Thymus (tissue), 11 donors: ENCODE data around the gene ST3GAL4. TPM values are rescaled to one million over a fixed set of nuclear protein-coding genes. Genes with fewer than 3 reads are reported as not detected.
"Not testable (repeated sequence)": the region's sequence is repeated elsewhere in the genome, so short reads cannot be mapped to it uniquely, and the experiment has no call there.

ENCODE experiments used
- DNase-seq, 9 donors: peaks; one replicate each; pipeline ENCODE4 v3.0.0-alpha.2; 2013; ENCODE audit warnings: low spot score in 9 of 9, low read depth in 6 of 9, missing footprints in 1 of 9
- H3K27ac ChIP-seq, 2 donors: one replicate each; pipeline ENCODE4 v1.5.1; 2013; ENCODE audit warnings: control low read depth in 1 of 2, low read depth in 1 of 2, low read length in 1 of 2, mild to moderate bottlenecking in 1 of 2, moderate library complexity in 1 of 2
- H3K27me3 ChIP-seq, 2 donors: one replicate each; pipeline ENCODE4 v1.5.1; 2013; ENCODE audit warnings: low read length in 1 of 2; ENCODE audit not compliant: control insufficient read depth in 2 of 2, insufficient read depth in 1 of 2
- H3K36me3 ChIP-seq, 2 donors: one replicate each; pipeline ENCODE4 v1.5.1; 2013; ENCODE audit warnings: low read length in 1 of 2, mild to moderate bottlenecking in 1 of 2, moderate library complexity in 1 of 2; ENCODE audit not compliant: control insufficient read depth in 2 of 2, insufficient read depth in 2 of 2
- H3K4me1 ChIP-seq, 2 donors: one replicate each; pipeline ENCODE4 v1.5.1; 2013; ENCODE audit warnings: low read length in 2 of 2; ENCODE audit not compliant: control insufficient read depth in 2 of 2, insufficient read depth in 2 of 2
- H3K4me3 ChIP-seq, 2 donors: one replicate each; pipeline ENCODE4 v1.5.1; 2013; ENCODE audit warnings: low read length in 2 of 2, control low read depth in 1 of 2, mild to moderate bottlenecking in 1 of 2
- H3K9me3 ChIP-seq, 2 donors: one replicate each; pipeline ENCODE4 v1.5.1; 2013; ENCODE audit warnings: low read length in 1 of 2, mild to moderate bottlenecking in 1 of 2; ENCODE audit not compliant: control insufficient read depth in 2 of 2, insufficient read depth in 1 of 2
- WGBS: extraction: QIAGEN DNeasy Blood & Tissue Kit; methylation state at CpG from one replicate; pipeline ENCODE4 v1.1.7; 2013; 5-methylcytosine and 5-hydroxymethylcytosine counted together
- polyA plus RNA-seq: library from polyadenylated mRNA; stranded (reverse); fragments of 200-250 nt; gene quantifications from one replicate; pipeline ENCODE4 v1.2.3, GENCODE V29; 2013
- total RNA-seq: library from RNA; stranded (reverse); fragments of 120-200 nt; gene quantifications from one replicate; pipeline ENCODE4 v1.2.4, GENCODE V29; 2013
- donor health status: healthy.

ST3GAL4 gene
- total and polyA plus RNA-seq, 2 donors = 5.9 to 6.1 TPM

DNA sequence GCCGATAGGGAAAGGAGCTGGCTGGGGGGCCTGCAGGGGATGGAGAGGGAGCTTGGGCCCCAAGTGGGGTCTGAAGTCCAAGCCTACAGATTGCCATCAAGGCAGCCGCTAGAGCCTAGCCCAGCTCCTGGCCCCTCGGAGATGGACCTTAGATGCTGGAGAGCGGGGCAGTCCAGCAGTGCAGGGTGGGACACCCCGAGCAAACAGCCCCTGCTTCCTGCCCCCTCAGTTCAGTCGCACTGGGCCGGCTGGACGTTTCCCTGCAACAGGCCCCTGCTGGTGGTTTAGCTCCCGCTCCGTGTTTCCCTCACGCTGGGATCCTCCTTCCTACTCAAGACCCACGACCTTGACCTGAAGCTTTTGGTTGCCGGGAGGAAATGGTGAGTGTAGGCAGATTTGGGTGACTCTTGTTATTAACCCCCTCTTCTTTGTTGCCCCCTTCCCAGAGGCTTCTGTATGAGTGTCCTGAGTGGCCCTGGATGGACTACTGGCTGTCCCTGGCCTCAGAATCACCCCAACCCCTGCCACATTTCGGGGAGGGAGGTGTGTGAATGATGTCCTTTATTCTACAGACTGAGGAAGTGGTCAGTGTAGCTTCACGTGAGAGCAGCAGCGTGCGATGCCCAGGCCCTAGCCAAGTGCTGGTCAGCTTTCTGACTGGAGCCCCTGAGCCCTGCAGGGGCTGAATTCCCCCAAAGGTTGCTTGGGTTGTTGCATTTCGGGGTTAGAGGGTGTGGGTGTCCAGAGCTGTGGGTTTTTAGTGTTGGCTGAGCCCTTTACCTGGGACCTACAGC lies 2.7 kb downstream of the ST3GAL4 start:
- H3K27ac ChIP-seq = no peak overlapping the region
- H3K4me1 ChIP-seq = peaks cover 9 to 36% of the 10 kb centered on the region in 2 donors
- H3K36me3 ChIP-seq = no peaks in the 10 kb centered on the region
- peaks cover 0 to 2% of the 10 kb centered on the region in 2 donors for H3K27me3 ChIP-seq
- 96% methylated on average over 18 of the region's 18 CpGs for WGBS
- DNase-seq = no peak
- H3K9me3 ChIP-seq = no peaks in the 10 kb centered on the region
- no peak overlapping the region for H3K4me3 ChIP-seq

DNA sequence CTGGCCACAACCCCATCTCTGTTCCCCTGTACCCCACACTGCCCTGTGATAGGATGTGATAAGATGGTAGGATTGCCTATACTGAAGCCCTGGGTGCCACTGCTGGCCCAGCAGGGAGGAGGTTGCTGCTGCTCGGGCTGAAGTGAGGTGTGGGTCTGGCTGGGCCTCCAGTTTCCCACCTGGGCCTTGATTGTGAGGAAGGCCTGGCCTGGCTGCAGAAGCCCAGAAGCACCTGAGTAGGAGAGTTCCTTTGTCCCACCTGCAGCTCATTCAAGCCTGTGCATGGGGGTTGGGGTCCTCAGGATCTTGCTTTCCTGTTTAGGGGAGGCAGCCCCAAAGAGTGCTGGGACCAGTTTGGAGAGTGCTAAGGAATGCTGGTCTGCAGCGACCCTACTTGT lies 3.3 kb downstream of the ST3GAL4 start:
- Histone ChIP-seq H3K36me3 (no peaks in the 10 kb centered on the region), H3K27ac (no peak overlapping the region), H3K9me3 (no peaks in the 10 kb centered on the region), H3K4me3 (no peak overlapping the region), H3K4me1 (peaks cover 9 to 30% of the 10 kb centered on the region in 2 donors), H3K27me3 (peaks cover 0 to 2% of the 10 kb centered on the region in 2 donors)
- DNase-seq = no peak
- 96% methylated on average over 2 of the region's 2 CpGs for WGBS

DNA sequence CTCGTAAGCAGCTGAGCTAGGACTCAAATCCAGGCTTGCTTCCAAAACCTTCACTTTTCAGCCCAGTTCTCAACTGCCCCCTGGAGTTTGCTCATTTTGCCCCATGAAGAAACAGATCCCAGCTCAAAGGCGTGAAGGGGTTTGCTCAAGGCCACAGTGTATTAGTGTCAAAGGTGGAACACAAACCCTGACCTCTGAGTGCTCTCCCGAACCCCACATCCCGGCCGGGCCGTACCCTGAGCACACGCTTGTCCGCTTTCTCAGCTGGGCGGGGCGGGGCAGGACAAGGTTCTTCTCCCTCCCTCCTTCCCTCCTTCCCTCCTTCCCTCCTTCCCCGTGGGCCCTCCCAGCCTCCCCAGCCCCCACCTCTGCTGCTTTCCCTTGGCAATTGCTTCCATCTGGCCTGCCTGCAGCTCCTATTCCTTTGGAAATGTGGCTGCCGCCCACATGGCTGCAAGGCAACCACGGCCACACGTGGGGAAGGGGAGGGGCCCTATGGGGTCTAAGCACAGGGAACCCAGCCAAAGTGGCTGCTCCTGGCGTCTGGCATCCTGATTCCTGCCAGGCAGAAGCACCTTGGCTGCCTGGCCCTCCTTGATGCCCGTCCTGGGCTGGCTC lies 4.1 kb downstream of the ST3GAL4 start:
- Histone ChIP-seq H3K9me3 (no peaks in the 10 kb centered on the region), H3K4me3 (no peak overlapping the region), H3K36me3 (no peaks in the 10 kb centered on the region), H3K4me1 (peaks cover 9 to 25% of the 10 kb centered on the region in 2 donors), H3K27ac (no peak overlapping the region), H3K27me3 (peaks cover 0 to 2% of the 10 kb centered on the region in 2 donors)
- 91% methylated on average over 16 of the region's 16 CpGs for whole genome bisulfite sequencing
- no peak for DNase-seq

- DNase-seq = no peak
- Histone ChIP-seq H3K4me3 (no peak overlapping the region), H3K36me3 (no peaks in the 10 kb centered on the region), H3K27ac (no peak overlapping the region), H3K9me3 (no peaks in the 10 kb centered on the region), H3K27me3 (peaks cover 0 to 2% of the 10 kb centered on the region in 2 donors), H3K4me1 (peaks cover 4 to 20% of the 10 kb centered on the region in 2 donors)
- 97% methylated on average over 8 of the region's 8 CpGs for WGBS
These were observed 4.6 kb downstream of the ST3GAL4 start for GRCh38 chr11:126360049-126360446.

DNA sequence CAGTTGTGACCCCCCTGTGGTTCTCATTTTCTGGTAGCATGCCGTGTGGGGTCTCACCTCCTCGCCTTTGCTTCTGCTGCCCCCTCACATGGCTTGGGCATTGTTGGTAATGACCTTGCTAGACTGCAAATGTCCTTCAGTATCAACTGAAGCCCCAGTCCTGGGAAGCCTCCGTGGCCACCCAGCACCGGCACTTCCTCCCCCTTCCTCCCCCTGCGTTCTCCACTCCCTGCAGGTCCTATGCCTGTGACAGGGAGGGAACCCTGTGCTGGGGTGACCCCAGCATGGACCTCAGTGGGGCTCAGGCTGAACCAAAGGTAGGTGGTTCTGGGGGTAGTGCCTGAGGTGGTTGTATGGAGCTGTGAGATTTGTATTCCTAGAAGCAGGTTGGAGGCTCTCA lies 5.9 kb downstream of the ST3GAL4 start:
- DNase-seq = no peak
- peaks cover under 1 to 12% of the 10 kb centered on the region in 2 donors for H3K4me1 ChIP-seq
- no peak overlapping the region for H3K4me3 ChIP-seq
- H3K27ac ChIP-seq = no peak overlapping the region
- no peaks in the 10 kb centered on the region for H3K36me3 ChIP-seq
- H3K27me3 ChIP-seq = no peaks in the 10 kb centered on the region
- no peaks in the 10 kb centered on the region for H3K9me3 ChIP-seq
- WGBS = 96% methylated on average over 5 of the region's 5 CpGs

GRCh38 chr11:126362879-126363655 lies 7.6 kb downstream of the ST3GAL4 start:
- DNase-seq = no peak
- peaks cover 0 to 6% of the 10 kb centered on the region in 2 donors for H3K4me1 ChIP-seq
- H3K27ac ChIP-seq = no peak overlapping the region
- no peaks in the 10 kb centered on the region for H3K27me3 ChIP-seq
- H3K9me3 ChIP-seq = no peaks in the 10 kb centered on the region
- no peaks in the 10 kb centered on the region for H3K36me3 ChIP-seq
- H3K4me3 ChIP-seq = no peak overlapping the region
- 92% methylated on average over 9 of the region's 9 CpGs for WGBS

- Histone ChIP-seq H3K4me3 (no peak overlapping the region), H3K4me1 (peaks cover 0 to 13% of the 10 kb centered on the region in 2 donors), H3K27ac (no peak overlapping the region), H3K9me3 (no peaks in the 10 kb centered on the region), H3K36me3 (no peaks in the 10 kb centered on the region), H3K27me3 (no peaks in the 10 kb centered on the region)
- 90% methylated on average over 10 of the region's 10 CpGs for WGBS
- DNase-seq = no peak
These were observed 8.3 kb downstream of the ST3GAL4 start for GRCh38 chr11:126363706-126364248.

GRCh38 chr11:126364735-126365134 lies 9.2 kb downstream of the ST3GAL4 start:
- 97% methylated on average over 4 of the region's 9 CpGs for whole genome bisulfite sequencing
- not testable (repeated sequence) for H3K4me3 ChIP-seq, H3K36me3 ChIP-seq, H3K27me3 ChIP-seq, DNase-seq, H3K27ac ChIP-seq, H3K9me3 ChIP-seq
- peaks cover 0 to 13% of the 10 kb centered on the region in 2 donors for H3K4me1 ChIP-seq

DNA sequence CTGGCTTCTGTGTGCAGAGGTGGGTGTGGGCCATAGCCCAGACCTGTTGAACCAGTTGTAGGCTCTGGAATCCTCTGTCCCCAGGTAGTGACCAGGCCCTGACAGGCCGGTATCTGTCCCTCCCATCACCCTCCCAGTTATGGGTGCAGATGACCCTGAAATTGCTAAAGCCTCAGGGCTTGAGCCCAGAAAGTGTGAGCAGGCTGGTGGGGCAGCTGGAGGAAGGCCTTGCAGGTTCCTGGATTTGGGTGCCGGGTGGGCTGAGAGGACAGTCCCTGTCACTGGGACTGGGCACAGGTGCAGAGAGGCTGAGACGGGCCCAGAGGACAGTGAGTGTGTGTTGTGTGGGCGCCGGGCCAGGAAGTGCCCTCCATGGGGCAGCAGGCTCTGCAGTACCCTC lies 10.0 kb downstream of the ST3GAL4 start:
- H3K9me3 ChIP-seq, H3K27ac ChIP-seq, H3K27me3 ChIP-seq, H3K36me3 ChIP-seq, DNase-seq, H3K4me3 ChIP-seq: not testable (repeated sequence)
- H3K4me1 ChIP-seq = peaks cover 0 to 13% of the 10 kb centered on the region in 2 donors
- 95% methylated on average over 5 of the region's 5 CpGs for WGBS
